GM21390 (cell line): ENCODE results near the gene BTRC.

ENCODE experiments used
- ATAC-seq: cut with Tn5 transposase; IDR thresholded peaks from one replicate; pipeline ENCODE4 v1.9.1; 2021; ENCODE audit not compliant: unreplicated experiment

Gene BTRC

GRCh38 chr10:101441541-101442455 is 87.8 kb downstream of the BTRC start:
- no peak for ATAC-seq

- no peak for ATAC-seq
These were observed 88.5 kb downstream of the BTRC start for GRCh38 chr10:101442456-101442800.

DNA sequence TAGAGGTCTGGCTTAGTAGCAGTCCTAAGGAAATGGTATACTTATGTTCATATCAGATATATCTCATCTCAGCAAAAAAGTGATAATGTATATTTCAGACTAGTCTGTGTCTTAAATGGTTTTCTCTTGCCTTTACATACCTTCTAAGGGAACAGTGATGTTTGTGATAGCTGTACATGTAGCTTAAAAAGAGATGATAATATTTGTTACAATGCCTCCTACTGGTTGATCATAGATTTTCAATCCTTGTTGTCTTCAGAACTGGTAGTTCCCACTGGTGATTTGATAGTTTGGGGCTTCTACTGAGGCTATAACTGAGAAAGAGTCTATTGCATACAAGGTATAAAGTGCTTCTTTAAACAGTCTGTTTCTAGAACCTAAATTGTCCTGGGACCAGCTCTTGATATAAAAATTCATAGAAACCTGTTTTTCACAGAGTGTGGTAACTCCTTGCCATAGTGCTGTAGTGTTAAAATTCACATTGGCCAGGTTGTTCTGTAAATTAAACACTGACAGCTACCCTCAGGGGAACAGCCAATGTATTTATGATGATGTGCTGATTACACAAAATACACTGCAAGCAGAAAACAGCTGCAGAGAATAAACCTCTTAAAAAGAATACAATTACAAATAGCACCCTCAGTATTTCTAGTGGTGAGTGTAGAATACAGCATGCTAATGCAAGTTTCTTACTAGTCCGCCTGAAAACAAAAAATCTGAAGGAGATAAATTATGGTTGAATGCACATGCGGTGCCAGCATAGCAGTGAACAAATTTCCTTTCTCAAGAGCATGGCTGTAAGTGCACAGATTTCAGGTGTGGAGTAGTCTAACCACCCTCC is 90.3 kb downstream of the BTRC start:
- ATAC-seq, result no peak

DNA sequence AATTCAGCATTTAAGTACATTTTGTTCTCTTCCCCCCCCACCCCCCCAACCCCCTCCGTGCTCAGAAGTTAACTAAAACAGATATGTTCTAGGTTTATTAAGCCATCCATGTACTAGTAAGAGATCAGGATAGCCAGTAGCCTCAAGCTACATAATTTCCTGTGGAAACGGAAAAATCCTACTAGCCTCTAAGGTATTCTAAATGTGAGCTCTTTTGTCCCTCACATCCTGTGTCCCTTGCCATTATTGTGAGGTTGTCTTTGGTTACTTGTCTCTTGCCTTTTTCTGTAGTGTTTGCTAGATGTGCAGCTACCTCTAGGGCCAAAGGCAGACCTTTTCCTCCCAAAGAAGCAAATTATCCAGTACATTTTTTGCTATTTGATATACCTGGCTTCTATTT is 92.1 kb downstream of the BTRC start:
- ATAC-seq, result no peak

- no peak for ATAC-seq
These were observed 93.0 kb downstream of the BTRC start for GRCh38 chr10:101446947-101447346.

- no peak for ATAC-seq
These were observed 93.5 kb downstream of the BTRC start for GRCh38 chr10:101447477-101447876.

- ATAC-seq, result no peak
These were observed 96.5 kb downstream of the BTRC start for GRCh38 chr10:101450277-101451080.

- no peak for ATAC-seq
These were observed 97.3 kb downstream of the BTRC start for GRCh38 chr10:101451261-101451660.

- ATAC-seq, result no peak
These were observed 97.7 kb downstream of the BTRC start for GRCh38 chr10:101451667-101452069.

DNA sequence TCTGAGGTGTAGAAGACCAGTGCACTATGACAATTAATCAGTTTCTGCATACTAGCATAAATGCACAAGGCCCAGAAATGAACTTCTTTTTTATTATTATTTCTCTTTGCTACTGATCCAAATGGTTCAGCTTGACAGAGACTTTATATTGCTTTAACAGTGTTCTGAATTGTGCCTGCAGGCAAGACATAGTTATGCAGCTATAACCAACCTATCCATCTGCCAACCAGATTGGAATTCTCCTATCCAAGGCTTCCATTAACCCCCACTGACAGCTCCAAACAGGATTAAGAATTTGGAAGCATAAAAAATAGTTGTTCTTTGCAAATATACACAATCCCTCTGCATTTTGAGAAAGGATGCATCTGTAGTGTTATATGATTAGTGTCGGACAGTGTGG is 98.2 kb downstream of the BTRC start:
- ATAC-seq, result no peak

DNA sequence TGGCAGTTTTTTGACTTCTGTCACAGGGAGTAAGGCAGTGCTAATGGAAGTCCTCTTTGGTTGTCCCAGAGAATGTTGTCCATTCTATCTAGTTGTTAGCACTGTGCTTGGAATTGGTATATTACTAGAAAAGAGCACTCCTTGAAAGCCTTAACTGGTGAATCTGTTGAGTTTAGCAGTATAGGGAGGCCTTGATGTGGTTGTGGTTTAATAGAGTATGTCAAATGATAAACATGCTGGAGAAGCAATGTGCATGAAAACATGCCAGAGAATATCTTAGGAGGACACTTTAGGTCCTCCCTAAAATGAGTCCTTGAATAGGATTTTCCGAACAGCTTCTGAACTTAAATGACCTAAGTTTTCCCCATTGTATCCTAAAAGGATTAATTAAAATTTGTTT is 98.6 kb downstream of the BTRC start:
- no peak for ATAC-seq

DNA sequence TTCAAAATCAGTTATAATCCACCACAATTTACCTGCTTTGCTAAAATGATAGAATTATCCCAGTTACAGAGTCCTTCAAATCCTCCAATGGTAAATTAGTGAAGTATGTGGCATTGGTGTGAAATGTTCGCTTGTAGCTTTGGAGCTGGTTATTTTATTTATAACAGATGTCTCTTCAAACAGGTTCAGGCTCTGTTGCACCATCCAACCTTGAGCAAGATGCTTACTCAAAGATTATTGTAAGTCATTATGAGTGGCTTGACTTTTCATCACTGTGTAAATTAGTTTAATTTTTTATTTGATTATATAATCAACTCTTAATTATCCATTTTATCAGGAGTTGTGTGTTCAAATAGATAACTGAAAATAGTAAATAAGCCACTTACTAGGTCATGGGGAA is 99.4 kb downstream of the BTRC start:
- no peak for ATAC-seq

GRCh38 chr10:101453791-101454718 is 100.1 kb downstream of the BTRC start:
- ATAC-seq, result no peak

- ATAC-seq, result no peak
These were observed 104.9 kb downstream of the BTRC start for GRCh38 chr10:101458869-101459268.

GRCh38 chr10:101464082-101464481 is 110.1 kb downstream of the BTRC start:
- no peak for ATAC-seq

GRCh38 chr10:101464599-101464998 is 110.6 kb downstream of the BTRC start:
- ATAC-seq, result no peak

- no peak for ATAC-seq
These were observed 112.3 kb downstream of the BTRC start for GRCh38 chr10:101466016-101466912.

GRCh38 chr10:101467286-101467770 is 113.4 kb downstream of the BTRC start:
- ATAC-seq, result no peak

- ATAC-seq, result no peak
These were observed 114.2 kb downstream of the BTRC start for GRCh38 chr10:101468159-101468558.
